ENCODE results near the gene FCRLB. TPM values are rescaled to one million over a fixed set of nuclear protein-coding genes. Genes with fewer than 3 reads are reported as not detected.

FCRLB gene
- total and polyA plus RNA-seq, 12 donors = 0.42 to 3.4 (median 1.0) TPM; not detected in 1

DNA sequence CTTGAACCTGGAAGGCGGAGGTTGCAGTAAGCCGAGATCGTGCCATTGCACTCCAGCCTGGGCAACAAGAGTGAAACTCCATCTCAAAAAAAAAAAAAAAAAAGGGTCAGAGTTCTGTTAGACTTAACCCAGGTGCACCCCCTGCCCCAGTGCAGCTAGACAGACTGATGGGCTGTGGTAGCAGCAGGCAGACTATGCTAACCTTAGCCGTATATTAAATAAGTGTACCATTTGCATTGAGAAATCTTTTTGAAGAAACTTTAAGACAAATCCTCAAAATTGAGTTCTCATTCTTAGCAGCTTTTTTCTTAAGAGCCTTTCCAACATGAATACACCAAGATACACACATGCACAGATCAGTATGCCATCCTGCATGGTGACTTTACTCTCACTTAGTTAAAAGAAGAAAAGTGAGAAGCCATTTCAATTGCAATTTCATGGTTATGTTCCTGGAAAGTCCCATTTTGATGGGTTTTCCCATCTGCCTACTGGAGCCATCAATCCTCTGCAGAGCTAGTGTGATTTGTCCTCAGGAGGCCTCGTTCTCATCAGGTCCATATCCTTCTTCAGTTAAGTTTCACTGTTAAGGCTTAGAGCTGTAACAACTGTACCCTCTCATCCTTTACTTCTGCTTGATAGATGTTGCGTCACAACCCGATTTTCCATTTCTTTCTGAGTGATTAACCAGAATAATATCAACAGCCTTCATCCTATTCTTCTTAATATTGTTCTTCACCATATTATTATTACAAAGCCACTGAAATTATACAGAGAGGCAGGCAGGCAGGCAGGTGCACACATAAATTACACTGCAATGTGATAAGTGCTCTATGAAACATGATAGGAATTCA, 7.3 kb downstream of the FCRLB start:
- 82 to 87% (median 84%) methylated on average over 4 to 7 of the region's 7 CpGs for WGBS, 4 donors
- no peak for TF ChIP-seq POLR2A (IDR thresholded peaks at IDR 0.05)
- TF ChIP-seq, protein P1, sequence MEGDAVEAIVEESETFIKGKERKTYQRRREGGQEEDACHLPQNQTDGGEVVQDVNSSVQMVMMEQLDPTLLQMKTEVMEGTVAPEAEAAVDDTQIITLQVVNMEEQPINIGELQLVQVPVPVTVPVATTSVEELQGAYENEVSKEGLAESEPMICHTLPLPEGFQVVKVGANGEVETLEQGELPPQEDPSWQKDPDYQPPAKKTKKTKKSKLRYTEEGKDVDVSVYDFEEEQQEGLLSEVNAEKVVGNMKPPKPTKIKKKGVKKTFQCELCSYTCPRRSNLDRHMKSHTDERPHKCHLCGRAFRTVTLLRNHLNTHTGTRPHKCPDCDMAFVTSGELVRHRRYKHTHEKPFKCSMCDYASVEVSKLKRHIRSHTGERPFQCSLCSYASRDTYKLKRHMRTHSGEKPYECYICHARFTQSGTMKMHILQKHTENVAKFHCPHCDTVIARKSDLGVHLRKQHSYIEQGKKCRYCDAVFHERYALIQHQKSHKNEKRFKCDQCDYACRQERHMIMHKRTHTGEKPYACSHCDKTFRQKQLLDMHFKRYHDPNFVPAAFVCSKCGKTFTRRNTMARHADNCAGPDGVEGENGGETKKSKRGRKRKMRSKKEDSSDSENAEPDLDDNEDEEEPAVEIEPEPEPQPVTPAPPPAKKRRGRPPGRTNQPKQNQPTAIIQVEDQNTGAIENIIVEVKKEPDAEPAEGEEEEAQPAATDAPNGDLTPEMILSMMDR (IDR thresholded peaks at IDR 0.05) = no peak
- no peak overlapping the region for H3K4me3 ChIP-seq
- intact Hi-C loops (cut with DNase I) = no loop called here
- H3K36me3 ChIP-seq (replicated peaks in 1 of 2) = no peaks in the 10 kb centered on the region
- peaks cover 11% of the 10 kb centered on the region for H3K27me3 ChIP-seq
- peaks cover 0 to 10% of the 10 kb centered on the region in 2 donors for H3K4me1 ChIP-seq (replicated peaks in 1 of 2)
- DNase-seq = no peak
- no peak overlapping the region for H3K27ac ChIP-seq
- no peaks in the 10 kb centered on the region for H3K9me3 ChIP-seq (replicated peaks in 1 of 3)

DNA sequence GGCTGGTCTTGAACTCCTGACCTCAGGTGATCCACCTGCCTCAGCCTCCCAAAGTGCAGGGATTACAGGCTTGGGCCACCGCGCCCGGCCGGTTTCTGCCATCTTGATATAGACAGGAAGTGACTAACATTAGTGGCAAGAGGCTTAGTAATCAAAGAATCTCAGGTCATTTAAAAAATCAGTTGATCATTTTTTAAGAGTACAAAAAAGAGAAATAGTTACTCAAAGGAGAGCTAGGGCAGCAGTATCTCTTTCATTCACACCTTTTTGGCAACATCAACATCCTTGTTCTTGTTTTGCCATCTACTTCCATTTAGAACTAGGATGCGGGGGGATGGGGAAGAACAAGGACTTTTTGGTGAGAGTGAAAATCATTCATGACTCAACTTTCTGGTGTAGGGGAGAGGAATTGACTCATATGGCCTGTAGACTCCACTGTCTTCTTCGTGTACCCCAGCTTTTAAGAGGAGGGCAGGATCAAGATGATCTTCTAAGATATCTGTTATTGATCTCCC, 8.8 kb downstream of the FCRLB start:
- no peak for DNase-seq
- H3K9me3 ChIP-seq (replicated peaks in 1 of 3) = no peaks in the 10 kb centered on the region
- H3K27me3 ChIP-seq = peaks cover 4% of the 10 kb centered on the region
- H3K4me1 ChIP-seq (replicated peaks in 1 of 2) = peaks cover 0 to 10% of the 10 kb centered on the region in 2 donors
- no peak overlapping the region for H3K4me3 ChIP-seq
- 54 to 73% (median 67%) methylated on average over 6 of the region's 6 CpGs for WGBS, 4 donors
- H3K27ac ChIP-seq = no peak overlapping the region
- no peak for TF ChIP-seq POLR2A (IDR thresholded peaks at IDR 0.05)
- TF ChIP-seq, protein P1 (IDR thresholded peaks at IDR 0.05) = no peak
- no peaks in the 10 kb centered on the region for H3K36me3 ChIP-seq (replicated peaks in 1 of 2)
- intact Hi-C loops (cut with DNase I) = loop anchor here in 1 of 2 donors (10.0 kb wide), 1 partner anchor 245 kb away; no protein-coding TSS in a partner anchor

DNA sequence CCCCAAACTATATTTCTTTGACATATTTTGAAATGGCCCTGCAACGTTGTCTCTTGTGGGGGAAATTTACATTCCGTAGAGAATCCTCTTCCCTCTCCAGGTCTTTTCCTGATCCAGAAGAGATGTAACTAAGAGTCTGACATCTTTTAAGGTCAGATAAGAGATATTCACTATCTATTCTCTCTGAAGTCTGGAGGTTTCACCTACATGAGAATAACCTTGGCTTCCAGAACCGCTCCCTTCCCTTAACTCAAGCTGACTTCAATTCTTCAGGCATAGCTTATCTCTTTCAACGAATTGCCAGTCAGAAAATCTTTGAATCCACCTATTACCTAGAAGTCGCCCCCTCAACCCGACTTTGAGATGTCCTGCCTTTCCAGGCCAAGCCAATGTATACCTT, 9.9 kb downstream of the FCRLB start:
- TF ChIP-seq, protein P1 (IDR thresholded peaks at IDR 0.05) = no peak
- no peak for TF ChIP-seq POLR2A (IDR thresholded peaks at IDR 0.05)
- Histone ChIP-seq H3K36me3 (replicated peaks in 1 of 2) (no peaks in the 10 kb centered on the region), H3K9me3 (replicated peaks in 1 of 3) (no peaks in the 10 kb centered on the region), H3K27me3 (peaks cover 4% of the 10 kb centered on the region), H3K4me3 (no peak overlapping the region), H3K27ac (no peak overlapping the region), H3K4me1 (replicated peaks in 1 of 2) (peaks cover 0 to under 1% of the 10 kb centered on the region in 2 donors)
- DNase-seq = no peak
- 66 to 74% (median 69%) methylated on average over 6 of the region's 6 CpGs for WGBS, 4 donors
- intact Hi-C loops (cut with DNase I) = loop anchor here in 1 of 2 donors (10.0 kb wide), 1 partner anchor 246 kb away; no protein-coding TSS in a partner anchor

DNA sequence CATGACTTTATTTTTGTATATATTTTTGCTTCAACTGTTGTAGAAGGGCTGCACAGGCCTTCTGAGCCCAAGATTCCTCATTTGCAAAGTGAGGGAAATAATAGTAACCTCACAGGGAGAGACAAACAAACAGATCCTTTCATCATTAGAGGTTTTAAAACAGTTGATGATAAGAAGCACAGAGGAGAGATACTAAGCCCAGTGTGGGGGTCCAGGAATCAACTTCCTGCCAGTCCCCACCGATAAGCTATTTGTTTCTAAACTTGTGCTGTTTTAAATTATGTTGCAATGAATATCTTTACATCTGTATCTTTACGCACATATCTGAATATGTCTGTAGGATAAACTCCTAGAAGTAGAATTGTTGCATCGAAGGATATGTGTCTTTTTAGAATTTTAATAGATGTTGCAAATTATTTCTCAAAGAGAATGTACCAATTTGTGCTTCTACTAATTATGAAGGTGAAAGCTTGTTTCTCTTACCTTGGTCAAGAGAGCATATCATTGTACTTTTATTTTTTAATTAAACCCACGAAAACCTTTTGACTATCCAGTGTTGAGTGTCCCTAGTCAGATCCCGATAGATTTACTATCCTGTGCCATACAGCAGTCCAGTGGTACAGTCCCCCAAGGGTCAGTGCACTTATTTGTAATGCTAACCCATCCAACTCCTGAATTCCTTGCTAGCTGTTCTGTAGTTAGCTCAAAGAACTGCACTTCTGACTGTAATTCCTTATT, 10.8 kb downstream of the FCRLB start:
- intact Hi-C loops (cut with DNase I) = loop anchor here in 1 of 2 donors (10.0 kb wide), 1 partner anchor 247 kb away; no protein-coding TSS in a partner anchor
- Histone ChIP-seq H3K27ac (no peak overlapping the region), H3K4me3 (no peak overlapping the region), H3K9me3 (replicated peaks in 1 of 3) (no peaks in the 10 kb centered on the region), H3K27me3 (peaks cover 4% of the 10 kb centered on the region), H3K4me1 (replicated peaks in 1 of 2) (no peaks in the 10 kb centered on the region), H3K36me3 (replicated peaks in 1 of 2) (no peaks in the 10 kb centered on the region)
- no peak for DNase-seq
- TF ChIP-seq POLR2A (IDR thresholded peaks at IDR 0.05) = no peak
- TF ChIP-seq, protein P1 (IDR thresholded peaks at IDR 0.05) = no peak
- WGBS, 4 donors = 71 to 80% (median 77%) methylated on average over 5 of the region's 5 CpGs

Data from adrenal gland (tissue), 12 donors.